HL-60 (cell line): ENCODE results near the gene GCKR.

ENCODE experiments used
- CTCF ChIP-seq: IDR thresholded peaks from one replicate; pipeline ENCODE4 v1.5.1; 2011; ENCODE audit warnings: low read length, control low read depth, inconsistent platforms; ENCODE audit not compliant: insufficient read depth
- POLR2AphosphoS5 ChIP-seq: IDR thresholded peaks from 2 replicates; pipeline ENCODE4 v1.6.1; 2012; ENCODE audit warnings: low read depth

GRCh38 chr2:27518113-27518781, 21.6 kb downstream of the GCKR start:
- TF ChIP-seq CTCF (no peak), POLR2AphosphoS5 (no peak)
